Tongue (tissue), 2 donors: ENCODE results near the gene CASZ1. TPM values are rescaled to one million over a fixed set of nuclear protein-coding genes. Genes with fewer than 3 reads are reported as not detected.

ENCODE experiments used
- DNase-seq: peaks from one replicate; pipeline ENCODE4 v3.0.0-alpha.2; 2015
- total RNA-seq: library from RNA; depleted of rRNA; stranded (reverse); fragments of >200 nt; gene quantifications from one replicate; pipeline ENCODE4 v1.2.3, GENCODE V29; 2014

The CASZ1 gene
- total RNA-seq, 1 donor from 2014 or later, result 20.9 TPM

GRCh38 chr1:10686404-10687040 is 109.9 kb downstream of the CASZ1 start:
- no peak for DNase-seq

DNA sequence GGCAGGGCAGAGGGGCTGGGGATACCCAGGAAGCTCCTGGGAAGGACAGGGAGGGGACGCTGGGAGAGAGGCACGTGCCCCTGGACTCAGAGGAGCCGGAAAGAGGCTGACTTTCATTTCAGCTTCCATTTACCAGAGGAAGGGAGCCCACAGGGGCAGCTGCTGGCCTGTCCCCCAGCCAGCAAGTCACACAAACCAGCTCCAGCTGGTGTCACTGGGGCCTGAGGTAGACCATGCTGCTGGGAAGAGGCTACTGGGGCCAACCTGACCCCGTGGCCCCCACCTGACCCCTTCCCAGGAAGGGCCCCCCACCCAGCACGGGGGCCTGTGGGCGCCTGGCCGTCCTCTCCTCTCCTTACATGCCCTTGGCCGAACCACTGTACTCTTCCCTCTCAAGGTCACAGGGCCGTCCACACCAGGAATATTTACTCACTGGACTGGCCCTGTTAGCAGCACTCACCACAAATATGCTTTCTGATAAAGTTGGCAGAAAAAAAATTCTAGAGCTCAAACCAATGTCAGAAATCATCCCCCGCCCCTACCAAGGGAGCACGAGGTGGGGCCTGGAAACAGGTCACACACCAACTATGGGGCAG is 110.5 kb downstream of the CASZ1 start:
- peak; percentile 73 for DNase-seq

DNA sequence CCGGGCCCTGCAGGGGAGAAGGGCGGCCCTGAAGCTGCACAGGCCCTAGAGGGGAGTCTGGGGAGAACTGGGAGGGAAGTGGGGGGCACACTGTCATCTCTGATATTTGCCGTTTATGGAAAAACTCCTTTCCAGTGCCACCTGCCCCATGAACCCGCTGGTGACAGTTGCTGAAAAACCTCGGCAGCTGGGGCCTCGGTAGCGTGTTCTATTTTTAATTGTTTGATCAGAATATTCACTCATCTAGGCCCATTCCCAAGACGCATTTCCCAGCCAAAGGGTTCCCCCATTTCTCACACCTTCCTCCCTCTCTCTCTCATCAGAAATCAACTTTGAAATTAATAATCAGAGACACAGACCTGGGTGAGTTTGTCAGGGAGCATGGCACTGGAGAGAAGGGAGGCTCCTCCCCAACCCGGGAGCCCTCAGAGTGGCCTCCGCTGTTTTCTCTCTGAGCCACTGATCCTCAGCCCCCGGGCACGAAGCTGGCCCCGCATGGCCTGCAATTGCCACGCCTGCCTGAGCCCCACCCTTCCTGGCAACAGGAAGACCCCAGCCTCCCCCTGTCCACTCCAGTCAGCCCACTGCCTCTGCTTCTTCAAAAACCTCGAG is 111.1 kb downstream of the CASZ1 start:
- DNase-seq, result no peak

DNA sequence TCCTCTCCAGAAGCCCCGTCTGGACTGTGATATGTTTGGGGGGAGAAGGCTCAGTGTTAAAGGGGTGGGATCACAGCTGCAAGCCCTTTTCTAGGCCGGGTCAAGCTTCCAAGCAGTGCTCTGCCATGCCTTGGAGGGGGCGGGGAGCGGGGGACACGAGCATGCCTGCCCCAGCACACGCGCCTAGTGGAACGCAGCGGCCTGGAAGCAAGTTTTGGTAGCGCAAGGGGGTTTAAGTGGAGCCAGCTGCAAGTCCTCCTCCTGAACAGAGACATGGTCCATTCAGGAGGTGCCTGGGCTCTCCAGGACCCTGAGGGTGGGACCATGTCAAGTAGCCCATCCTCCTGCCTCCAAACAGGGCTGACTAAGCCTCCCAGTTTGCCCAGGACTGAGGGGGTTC is 112.2 kb downstream of the CASZ1 start:
- DNase-seq, result peak; percentile 59

DNA sequence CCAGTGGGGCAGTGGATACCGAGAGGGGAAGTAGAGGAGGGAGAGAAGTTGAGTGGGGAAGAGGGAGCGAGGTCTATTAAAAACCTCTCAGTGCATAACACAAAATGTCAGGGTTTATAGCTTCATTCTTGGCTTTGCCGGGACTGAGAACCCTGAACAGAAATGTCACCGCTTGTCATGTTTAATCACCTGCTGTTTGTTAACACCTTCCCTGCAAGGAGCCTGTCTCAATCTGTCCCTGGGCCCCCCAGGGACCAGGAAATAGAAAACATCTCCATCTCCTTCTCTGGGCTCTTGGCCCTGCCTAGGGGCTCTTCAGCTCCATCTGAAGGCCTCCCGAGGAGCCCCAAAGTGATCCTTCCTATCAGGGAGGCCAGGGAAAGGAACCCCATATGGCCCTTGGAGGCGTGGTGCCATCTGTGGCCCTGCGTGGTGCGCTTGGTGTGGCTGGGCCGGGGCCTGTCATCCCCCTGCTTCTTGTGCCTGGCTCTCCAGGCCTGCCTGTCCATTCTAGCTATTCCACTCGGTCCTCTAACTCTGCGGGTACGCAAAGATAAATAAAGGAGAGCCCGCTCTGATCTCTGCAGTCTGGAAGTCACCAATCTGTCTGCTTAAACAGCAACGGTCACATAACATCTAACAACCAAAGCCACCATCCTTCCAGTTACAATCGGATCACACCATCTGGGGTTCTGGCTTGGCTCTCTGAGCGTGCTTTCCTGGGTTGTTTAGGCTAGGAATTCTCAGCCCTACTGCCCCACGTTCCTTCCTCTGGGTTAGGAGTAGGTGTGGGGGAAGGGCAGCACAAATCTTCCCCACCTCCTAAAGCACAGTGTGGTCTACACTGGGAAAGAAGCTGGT is 113.8 kb downstream of the CASZ1 start:
- DNase-seq, result no peak

DNA sequence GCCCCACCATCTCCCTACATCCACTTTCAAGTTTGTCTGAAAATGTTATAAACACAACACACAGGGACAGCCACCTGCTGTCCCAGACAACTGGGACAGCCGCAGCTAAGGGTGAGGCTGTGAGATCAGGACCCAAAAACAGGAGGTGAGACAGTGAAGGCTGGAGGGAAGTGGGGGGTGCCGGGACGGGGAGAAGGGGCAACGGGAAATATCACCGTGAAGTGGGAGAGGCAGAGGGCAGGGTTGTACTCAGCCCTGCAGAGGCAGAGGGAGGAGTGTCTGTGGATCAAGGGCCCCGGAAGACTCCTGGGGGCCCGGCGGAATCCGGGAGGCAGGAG is 114.4 kb downstream of the CASZ1 start:
- DNase-seq, result no peak

DNA sequence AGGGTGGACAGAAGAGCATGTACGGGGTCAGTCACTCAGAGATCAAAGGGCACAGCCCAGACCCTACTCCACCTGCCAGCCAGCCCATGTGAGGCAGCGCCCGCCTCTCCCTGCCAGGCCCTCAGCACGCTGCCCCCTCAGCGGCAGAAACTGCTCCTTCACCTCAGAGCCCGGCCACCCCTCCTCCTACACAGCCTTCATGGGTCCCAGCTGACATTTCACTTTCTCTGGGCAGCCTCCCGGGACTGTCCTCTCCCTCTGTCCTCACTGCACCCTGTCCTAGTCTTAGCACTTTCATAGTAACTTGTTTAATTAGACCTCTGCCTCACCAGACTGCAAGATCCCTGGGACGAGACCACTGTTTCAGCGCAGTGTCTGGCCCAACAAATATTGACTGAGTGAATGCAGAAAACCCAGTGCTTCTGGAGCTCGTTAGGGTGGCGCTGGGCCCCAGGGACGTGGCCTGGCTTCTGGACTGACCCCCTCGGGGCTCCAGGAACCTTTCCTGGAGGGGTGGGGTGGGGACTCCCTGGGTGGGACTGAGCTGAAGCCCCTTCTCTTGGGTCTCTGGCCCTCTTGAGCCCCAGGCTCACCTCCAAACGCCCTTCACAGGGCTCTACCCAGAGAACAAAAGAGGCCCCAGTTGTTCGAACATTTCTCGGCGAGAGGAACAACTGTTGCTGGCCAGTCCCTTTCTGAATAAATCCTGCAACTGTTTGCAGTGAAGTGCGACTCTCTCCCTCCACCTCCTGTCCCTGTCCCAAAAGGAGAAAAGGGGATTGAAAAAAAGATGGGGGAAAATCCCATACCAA is 114.9 kb downstream of the CASZ1 start:
- peak; percentile 79 for DNase-seq

DNA sequence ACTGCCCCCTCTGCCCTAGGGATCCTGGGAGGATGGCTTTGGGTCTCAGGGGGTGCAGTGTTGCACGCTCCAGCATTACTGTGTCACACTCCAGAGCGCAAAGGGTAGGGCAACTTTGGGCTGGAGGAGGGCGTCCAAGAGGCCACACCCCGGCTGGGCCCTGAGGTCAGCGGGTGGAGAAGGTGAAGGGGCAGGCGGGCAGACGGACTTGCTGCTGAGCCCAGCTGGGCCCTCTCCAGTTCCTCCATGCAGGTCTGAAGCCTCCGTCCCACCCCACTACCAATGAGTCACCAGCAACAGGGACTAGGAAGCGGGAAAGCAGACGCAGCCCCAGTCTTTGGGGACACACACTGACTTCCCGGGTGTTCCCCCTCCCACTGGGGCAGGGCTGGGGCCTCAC is 116.0 kb downstream of the CASZ1 start:
- DNase-seq, result no peak

- peak; percentile 93 for DNase-seq
Measured at GRCh38 chr1:10679496-10680220, 116.8 kb downstream of the CASZ1 start.

GRCh38 chr1:10678852-10679251 is 117.6 kb downstream of the CASZ1 start:
- DNase-seq, result no peak

DNA sequence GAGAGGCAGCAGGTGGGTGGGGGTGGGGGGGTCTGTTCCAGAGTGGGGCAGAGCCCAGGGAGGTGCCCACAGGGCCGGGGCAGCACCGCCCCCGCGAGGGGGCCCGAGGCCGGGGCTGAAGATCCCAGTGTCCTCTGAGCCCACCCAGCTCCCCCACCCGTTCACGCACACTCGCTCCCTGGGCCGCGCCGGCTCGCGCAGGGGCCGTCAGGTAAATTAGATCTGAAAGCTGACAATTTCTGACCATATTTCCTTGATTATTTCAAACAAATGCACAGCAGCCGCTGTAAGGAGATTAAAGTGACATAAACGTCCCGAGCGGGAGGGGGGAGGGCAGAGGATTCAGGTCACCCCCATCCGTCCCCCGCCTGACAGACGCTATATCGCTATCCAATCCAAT is 118.0 kb downstream of the CASZ1 start:
- no peak for DNase-seq

DNA sequence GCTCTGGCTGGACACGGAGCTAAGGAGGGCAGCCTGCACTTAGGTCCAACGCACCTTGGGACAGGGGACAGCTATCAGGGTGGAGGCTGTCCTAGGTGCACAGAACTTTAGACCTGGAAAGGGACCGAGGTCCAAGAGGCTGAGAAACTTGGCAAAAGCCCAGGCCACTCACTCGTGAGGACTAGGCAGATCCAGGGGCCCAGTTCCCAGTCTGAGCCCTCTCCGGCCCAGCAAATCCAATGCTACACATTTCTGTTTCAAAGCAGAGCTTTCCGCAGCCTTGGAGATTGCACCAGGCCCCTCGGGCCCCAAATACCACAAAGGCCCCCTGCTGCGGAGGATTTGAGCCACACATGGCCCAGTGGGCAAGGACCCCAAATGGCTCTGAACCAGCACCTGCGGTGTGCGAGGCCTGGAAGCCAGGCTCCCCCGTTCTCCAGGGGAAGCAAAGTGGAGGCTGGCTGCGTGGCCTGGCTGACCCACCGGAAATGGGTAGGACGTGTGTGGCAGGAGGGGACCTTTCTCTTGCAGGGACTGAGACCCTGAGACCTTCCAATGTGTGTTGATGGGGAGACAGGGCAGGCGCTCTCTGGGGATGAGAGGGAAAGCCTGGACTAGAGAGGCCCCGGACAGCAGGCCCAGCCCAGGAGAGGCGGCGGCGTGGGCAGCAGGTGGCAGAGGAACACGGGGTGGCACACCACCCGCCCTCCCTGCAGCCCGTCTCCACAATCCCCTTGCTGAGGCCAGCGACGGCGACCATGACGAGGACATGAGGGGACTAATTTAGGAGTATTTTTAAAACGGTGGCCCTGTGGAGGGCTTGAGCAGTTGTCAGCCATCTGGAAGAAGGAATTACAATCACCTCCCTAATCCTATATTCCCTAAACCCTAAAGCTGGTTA is 118.7 kb downstream of the CASZ1 start:
- no peak for DNase-seq

- no peak for DNase-seq
Measured at GRCh38 chr1:10676963-10677362, 119.5 kb downstream of the CASZ1 start.

GRCh38 chr1:10675813-10676212 is 120.6 kb downstream of the CASZ1 start:
- DNase-seq, result no peak

- no peak for DNase-seq
Measured at GRCh38 chr1:10674700-10675609, 121.5 kb downstream of the CASZ1 start.

GRCh38 chr1:10674222-10674621 is 122.2 kb downstream of the CASZ1 start:
- no peak for DNase-seq

DNA sequence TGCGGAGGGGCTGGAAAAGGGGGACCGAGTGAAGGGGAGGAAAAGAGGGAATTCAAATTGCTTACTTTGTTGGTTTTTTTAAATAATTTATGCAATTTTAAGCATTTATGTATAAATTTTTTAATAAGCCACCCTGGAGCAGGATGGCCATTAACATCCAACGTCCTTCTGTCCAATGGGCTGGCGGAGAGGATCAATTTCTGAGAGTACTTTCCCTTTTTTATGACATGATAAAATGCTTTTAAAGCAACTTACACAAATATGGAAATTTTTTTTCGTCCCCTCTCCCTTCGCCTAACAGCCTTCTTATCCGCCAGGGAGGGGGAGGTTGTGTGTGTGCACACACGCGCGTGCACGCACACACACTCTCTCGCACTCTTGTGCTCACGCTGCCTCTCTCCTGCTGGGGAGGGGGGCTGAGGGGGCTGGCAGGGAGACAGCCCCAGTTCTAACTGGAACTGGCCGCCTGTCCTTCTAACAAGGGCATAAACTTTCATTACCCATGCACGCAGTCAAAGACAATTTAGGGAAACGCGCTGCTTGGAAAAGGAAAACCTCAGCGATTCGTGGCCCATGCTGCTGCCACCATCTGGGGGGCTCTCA is 123.2 kb downstream of the CASZ1 start:
- DNase-seq, result no peak

DNA sequence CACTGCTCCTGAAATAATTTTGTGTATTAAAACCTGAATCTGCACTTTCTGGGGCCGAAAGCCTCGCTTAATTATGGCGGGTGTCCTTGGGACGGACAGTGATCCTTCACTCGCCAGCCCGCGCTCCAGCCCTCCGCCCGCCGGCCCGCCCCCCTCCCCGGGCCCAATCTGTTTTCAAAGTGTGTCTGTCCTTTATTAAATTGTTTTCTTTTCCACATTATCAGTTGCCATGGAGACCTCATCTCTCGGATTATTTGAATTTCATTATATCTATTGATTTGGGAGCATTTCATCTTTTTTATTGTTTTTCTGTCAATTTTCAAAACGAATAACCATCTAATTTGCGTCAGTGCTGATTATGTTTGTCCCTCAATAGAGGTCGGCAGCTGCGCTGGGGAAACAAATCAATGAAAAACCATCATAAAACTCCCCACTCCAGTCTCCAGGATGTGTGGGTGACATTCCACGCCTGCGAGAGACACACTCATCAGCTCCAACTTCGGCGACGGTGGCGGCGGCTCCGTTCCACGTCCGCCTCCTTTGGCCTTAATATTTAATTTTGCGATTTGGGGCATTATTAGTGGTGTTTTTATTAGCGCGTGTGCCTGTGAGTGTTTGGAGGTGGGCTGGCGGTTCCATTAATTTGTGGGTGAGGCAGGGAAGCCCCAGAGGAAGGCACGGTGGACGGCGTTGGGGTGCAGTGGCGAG is 123.9 kb downstream of the CASZ1 start:
- no peak for DNase-seq
